NK-92 (cell line): ENCODE data around the gene KIAA1191.
A peak's percentile ranks its signal among the peaks of the same experiment; 100 is the strongest.
"Not testable (repeated sequence)": the region's sequence is repeated elsewhere in the genome, so short reads cannot be mapped to it uniquely, and the experiment has no call there.

ENCODE experiments used
- DNase-seq: peaks from one replicate; lab custom pipeline; 2025; ENCODE audit not compliant: unreplicated experiment; lab: John Stamatoyannopoulos, UW

KIAA1191 gene

GRCh38 chr5:176361437-176362232, at the start of gene KIAA1191:
TSS of gene KIAA1191 (minus strand) at chr5:176361764. CDS start at chr5:176359508, 2,256 bp downstream.
- peak; percentile 60 for DNase-seq

GRCh38 chr5:176410486-176411180, 49.1 kb upstream of the KIAA1191 start:
- no peak for DNase-seq

DNA sequence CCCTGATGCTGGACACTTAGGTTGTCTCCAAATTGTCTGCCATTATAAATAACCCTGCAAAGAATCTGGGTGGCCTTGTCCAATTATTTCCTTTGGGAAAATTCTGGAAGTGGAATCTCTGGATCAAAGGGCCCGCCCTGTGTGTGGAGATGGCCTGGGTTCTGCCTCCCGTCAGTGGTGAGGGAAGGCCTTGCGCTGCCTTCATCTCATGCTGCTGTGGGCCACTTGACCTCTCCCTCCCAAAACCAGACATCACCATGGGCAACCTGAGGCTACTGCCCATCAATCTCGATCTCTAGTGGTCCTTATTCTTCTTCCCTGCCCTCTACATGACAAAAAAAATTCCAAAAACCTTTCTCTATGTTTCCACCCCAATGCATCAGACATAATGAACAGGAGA, 48.2 kb upstream of the KIAA1191 start:
- DNase-seq, result no peak

DNA sequence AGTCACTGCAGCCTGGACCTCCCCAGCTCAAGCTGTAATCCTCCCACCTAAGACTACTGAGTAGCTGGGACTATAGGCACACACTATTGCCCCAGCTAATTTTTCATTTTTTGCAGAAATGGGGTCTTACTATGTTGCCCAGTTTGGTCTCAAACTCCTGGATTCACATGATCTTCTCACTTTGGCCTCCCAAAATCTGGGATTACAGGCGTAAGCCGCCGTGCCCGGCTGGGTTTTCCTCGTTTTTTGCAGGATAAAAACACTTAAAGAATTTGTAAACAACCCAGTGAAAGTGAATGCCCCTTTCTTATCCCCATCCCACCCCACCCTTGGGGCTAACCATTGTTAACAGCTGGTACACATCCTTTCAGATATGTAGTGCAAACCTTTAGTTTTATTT, 47.0 kb upstream of the KIAA1191 start:
- DNase-seq, result no peak

GRCh38 chr5:176408252-176408573, 46.6 kb upstream of the KIAA1191 start:
- not testable (repeated sequence) for DNase-seq

DNA sequence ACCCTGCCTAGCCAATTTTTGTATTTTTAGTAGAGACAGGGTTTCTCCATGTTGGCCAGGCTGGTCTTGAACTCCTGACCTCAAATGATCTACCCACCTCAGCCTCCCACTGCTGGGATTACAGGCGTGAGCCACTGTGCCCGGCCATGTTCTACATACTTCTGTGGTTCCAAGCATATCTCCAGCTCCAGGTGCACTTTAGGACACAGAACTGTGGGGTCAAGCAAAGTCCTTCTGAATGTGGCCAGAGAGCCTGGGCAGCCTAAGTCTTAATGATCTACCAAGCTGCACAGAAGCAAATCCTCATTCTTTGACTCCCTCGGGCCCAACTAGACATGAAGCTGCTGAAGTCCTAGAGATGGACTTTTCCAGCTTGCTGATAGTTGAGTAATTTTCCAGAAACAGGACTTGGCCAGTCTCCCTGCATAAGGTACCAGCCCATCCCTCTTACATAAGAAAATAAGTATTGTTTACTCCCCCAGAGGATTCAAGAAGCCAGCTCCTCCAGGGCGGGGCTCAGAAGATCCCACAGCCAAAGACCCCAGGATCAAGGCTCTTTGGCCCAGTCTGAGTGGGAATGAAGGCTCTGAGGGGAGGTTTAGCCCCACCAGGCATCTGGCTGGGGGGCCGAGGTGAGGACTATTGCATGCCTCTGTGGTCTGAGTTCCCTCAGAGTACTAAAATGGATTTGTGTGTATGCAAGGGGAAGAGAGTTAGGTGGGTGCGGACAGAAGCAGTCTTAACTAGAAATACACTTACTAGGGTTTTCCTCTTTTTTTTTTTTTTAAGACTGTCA, 46.1 kb upstream of the KIAA1191 start:
- no peak for DNase-seq

GRCh38 chr5:176406436-176407052, 45.0 kb upstream of the KIAA1191 start:
- no peak for DNase-seq

- DNase-seq, result no peak
Measured at GRCh38 chr5:176405656-176406435, 44.3 kb upstream of the KIAA1191 start.

GRCh38 chr5:176401281-176402205, 40.0 kb upstream of the KIAA1191 start:
- DNase-seq, result no peak

DNA sequence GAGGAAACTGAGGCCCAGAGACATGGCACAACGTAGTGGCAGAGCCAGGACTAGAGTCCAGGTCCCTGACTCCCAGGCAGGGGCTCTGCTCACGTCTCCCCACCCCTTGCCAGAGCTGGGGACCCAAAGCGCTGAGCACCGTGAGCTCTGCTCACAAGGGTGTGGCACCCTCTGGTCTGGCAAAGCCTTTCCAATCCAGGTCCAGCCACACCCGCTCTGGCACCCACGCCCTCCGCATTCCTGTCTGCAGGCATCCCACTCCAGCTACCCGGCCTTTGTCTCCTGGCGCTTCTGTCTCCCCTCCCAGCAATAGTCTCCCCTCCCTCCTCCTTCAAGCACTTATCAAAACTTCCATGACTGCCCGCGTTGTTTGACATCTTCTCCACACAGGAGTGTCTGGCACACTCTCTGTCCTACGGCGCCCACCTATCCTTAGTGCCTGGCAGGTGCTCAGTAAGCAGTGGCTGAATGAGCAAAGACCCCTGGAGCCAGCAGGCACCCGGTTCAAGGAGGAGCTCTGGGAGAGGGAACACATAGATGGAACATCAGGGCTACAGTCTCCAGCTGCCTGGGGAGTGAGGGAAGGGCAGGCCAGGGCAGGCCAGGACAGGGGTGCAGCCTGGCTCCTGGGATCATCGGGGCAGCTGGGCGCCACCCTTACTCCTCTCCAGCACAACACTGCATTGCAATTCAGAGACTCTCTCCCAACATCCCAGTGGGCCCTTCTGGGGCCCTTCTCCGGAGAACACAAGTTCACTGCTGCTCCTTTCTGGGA, 39.0 kb upstream of the KIAA1191 start:
- no peak for DNase-seq

DNA sequence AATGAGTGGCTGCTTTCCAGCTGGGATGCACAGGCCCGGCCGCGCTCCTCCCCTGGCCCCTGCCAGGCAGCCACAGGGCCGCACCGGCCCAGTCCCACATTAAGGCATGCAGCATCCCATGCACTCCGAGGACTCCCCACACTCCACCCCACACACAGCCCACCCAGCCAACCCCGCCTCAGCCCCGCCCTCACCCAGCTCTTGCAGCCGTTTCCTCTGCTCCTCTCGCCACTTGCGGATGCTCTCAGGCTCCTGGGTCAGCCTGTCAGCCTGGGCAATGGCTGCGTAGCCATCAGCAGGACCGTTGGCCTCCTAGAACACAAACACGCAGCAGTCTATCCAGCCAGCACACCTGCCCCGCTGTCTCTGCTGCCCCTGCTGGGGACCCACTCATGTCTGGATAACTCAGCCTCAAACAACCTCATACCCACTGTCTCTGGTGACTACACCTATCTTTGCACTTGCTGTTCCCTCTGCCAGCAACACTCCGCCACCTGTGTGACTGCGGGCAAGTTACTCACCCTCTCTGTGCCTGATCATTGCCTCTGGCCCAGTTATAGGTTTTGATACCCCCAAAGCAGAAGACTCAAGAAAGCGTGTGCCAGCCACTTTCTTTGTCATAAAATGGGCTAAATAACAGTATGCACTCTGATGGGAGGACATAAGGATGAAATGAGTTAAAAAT, 36.3 kb upstream of the KIAA1191 start:
- DNase-seq, result no peak

GRCh38 chr5:176396330-176396729, 34.8 kb upstream of the KIAA1191 start:
- no peak for DNase-seq

DNA sequence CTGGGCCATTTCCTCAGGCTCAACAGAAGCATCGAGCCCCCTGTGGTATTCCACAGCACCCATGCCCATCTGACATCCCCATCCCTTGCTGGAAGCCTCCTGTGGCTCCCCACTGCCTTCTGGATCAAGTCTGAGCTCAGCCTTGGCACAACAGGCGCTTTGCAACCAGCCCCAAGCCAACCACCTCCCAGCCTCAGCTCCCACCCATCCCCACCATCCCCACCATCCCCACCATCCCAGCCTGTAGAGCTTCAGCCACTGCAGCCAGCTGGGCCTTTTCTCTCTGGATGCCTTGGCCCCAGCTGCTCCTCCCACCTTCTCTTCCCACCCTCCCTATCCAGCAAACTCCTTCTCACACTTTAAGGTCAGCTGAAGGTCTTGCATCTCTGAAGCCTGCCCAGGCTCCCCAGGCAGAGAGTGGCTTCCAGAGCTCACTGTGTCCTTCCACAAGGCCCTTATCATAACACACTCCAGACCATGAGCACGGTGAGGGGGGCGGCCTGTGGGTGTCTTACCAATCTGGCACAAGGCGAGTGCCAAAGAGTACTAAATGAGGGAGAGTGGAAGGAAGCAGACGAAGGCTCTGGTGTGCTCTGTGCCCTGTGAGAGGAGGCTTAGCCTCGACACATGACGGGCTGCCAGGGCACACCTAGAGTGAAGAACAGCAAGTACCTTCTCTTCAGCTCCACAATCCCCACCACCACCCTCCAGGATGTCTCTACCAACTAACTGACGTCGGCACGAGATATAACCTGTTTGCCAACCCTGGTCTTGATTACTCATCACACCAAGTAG, 33.5 kb upstream of the KIAA1191 start:
- no peak for DNase-seq

- DNase-seq, result no peak
Measured at GRCh38 chr5:176394096-176394495, 32.5 kb upstream of the KIAA1191 start.

DNA sequence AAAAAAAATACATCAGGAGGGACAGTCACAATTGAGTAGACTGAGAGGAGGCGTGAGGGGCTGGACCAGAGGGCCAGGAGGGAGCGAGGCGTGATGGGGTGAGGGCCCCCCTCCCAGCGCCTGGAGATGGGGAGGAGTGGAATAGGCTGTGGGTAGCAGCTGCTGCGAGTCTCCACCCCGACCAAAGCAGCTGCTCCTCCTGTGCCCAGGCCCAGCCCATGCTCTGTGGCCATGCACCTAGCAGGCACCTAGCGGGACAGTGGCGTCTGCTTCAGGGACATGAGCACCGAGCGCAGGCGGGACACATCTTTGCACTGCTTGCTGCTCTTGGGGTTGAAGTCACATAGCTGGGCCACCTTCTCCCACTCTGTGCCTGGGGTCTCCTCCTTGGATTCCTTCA, 31.0 kb upstream of the KIAA1191 start:
- no peak for DNase-seq

GRCh38 chr5:176391999-176392398, 30.4 kb upstream of the KIAA1191 start:
- DNase-seq, result no peak

DNA sequence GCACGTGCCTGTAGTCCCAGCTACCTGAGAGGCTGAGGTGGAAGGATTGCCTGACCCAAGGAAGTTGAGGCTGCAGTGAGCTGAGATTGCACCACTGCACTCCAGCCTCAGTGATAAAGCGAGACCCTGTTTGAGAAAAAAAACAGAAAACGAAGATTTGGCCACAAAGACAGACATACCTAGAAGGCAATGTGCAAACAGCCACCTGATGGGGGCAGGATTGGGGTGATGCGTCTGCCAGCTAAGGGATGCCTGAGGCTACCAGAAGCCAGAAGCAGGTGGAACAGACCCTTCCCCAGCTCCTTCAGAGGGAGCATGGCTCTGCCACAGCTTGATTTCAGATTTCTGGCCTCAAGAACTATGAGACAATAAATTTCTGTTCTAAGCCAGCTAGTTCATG, 29.9 kb upstream of the KIAA1191 start:
- no peak for DNase-seq
